ENCODE data around the gene TENM4. TPM values are rescaled to one million over a fixed set of nuclear protein-coding genes. Genes with fewer than 3 reads are reported as not detected.

Gene TENM4
- total and polyA plus RNA-seq, 4 donors, result 0.02 to 0.33 (median 0.14) TPM

DNA sequence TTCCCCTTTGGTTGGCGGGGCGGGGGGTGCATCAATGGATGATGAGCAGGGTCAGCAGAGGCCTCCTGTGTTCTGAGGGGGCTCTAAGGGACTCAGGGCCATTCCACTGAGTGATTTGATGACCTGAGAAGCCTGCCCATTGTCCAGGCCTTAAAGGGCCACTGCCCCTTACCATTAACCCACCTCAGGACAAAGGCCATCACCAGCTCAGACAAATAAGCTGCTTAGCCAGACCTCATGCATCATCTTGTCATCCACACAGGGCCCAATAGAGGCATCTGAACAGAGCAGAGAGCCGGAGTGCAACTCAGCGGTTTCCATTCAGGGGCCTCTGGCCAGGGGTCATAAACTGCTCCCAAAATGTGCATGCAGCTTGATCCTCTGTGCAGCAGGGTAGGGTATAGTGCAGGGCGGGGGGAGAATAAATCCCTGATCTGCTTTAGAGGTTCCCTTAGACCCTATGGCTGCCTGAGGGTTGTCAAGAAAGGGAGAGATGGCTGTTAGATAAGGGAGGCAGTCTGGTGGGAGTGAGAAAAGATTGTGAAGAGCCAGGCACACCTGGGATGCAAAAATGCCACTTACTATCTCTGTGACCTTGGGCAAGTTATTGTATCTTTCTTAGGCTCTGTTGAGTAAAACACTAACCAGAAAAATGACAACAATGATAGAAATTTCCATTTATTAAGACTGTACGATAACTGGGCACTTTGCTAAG, 490.7 kb downstream of the TENM4 start:
- TF ChIP-seq, protein P1, sequence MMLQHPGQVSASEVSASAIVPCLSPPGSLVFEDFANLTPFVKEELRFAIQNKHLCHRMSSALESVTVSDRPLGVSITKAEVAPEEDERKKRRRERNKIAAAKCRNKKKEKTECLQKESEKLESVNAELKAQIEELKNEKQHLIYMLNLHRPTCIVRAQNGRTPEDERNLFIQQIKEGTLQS (IDR thresholded peaks at IDR 0.05), result no peak
- no peak for TF ChIP-seq GABPA (IDR thresholded peaks at IDR 0.05 in 1 of 2, conservative IDR thresholded peaks at IDR 0.05 in 1 of 2)
- TF ChIP-seq TAF1 (conservative IDR thresholded peaks at IDR 0.05), result no peak
- TF ChIP-seq, protein P2, sequence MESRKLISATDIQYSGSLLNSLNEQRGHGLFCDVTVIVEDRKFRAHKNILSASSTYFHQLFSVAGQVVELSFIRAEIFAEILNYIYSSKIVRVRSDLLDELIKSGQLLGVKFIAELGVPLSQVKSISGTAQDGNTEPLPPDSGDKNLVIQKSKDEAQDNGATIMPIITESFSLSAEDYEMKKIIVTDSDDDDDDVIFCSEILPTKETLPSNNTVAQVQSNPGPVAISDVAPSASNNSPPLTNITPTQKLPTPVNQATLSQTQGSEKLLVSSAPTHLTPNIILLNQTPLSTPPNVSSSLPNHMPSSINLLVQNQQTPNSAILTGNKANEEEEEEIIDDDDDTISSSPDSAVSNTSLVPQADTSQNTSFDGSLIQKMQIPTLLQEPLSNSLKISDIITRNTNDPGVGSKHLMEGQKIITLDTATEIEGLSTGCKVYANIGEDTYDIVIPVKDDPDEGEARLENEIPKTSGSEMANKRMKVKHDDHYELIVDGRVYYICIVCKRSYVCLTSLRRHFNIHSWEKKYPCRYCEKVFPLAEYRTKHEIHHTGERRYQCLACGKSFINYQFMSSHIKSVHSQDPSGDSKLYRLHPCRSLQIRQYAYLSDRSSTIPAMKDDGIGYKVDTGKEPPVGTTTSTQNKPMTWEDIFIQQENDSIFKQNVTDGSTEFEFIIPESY (IDR thresholded peaks at IDR 0.05), result no peak
- no peak for TF ChIP-seq JUND (IDR thresholded peaks at IDR 0.05)
- TF ChIP-seq HNF4G (IDR thresholded peaks at IDR 0.05), result no peak
- TF ChIP-seq YY1 (IDR thresholded peaks at IDR 0.05), result no peak
- TF ChIP-seq HNF4A (conservative IDR thresholded peaks at IDR 0.05), result no peak
- H3K36me3 ChIP-seq (ENCODE audit: control insufficient read depth in 4 of 4, insufficient read depth in 3 of 4, low read depth in 1 of 4, low read length in 3 of 4), result no peaks in the 10 kb centered on the region
- H3K4me3 ChIP-seq (ENCODE audit: low read depth in 1 of 3, low read length in 3 of 3), result no peak overlapping the region
- no peak overlapping the region for H3K27ac ChIP-seq (ENCODE audit: low read depth in 1 of 2, low read length in 2 of 2)
- WGBS, result 81% methylated on average over 6 of the region's 6 CpGs
- H3K9ac ChIP-seq (ENCODE audit: low read depth in 1 of 2, low read length in 2 of 2), result no peak overlapping the region
- no peak for DNase-seq (ENCODE audit: low spot score)
- H3K9me3 ChIP-seq (ENCODE audit: control insufficient read depth in 4 of 4, low read length in 3 of 4), result no peaks in the 10 kb centered on the region
- H3K27me3 ChIP-seq (ENCODE audit: control insufficient read depth in 4 of 4, insufficient read depth in 4 of 4, low read length in 3 of 4), result no peaks in the 10 kb centered on the region
- H3K4me1 ChIP-seq (ENCODE audit: control insufficient read depth in 4 of 4, insufficient read depth in 4 of 4, low read length in 3 of 4), result no peaks in the 10 kb centered on the region

DNA sequence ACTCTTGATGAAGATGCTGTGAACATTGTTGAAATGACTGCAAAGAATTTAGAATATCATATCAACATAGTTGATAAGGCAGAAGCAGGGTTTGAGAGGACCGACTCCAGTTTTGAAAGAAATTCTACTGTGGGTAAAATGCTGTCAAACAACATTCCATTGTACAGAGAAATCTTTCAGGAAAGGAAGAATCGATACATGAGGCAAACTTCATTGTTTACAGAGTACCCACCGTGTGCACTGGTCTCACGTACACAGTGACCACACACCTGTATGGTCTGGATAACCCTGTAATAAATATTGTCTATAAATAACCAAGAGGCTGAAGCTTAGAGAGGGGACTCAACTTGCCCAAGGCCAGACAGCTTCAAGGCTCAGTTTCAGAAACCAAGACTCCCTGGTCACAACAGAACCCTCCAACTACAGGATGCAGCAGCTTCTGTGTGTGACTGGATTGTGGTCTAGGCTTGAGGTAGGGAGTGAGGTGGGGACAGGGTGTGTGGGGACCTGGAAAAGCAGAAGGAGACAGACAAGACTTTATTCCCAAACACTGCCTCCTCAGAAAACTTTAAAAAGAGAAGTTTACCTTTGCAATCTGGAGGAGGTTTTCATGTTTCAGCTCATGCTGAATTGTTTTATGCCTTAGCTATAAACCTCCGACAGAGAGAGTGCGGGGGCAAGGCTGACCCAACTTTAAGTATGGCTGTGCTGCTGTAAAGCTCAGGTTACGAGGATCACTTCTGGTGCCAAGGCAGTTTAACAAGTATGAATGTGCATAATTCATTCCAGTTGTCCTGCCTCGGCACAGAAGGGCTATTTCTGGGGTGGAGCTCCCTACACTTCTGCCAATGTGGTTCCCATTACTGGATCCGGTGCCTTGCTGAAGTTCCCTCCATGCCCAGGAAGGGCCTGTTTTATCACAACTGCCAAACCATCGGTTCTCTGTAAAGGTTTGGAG, 493.6 kb downstream of the TENM4 start:
- H3K4me3 ChIP-seq (ENCODE audit: low read depth in 1 of 3, low read length in 3 of 3), result no peak overlapping the region
- H3K9me3 ChIP-seq (ENCODE audit: control insufficient read depth in 4 of 4, low read length in 3 of 4), result no peaks in the 10 kb centered on the region
- no peak overlapping the region for H3K27ac ChIP-seq (ENCODE audit: low read depth in 1 of 2, low read length in 2 of 2)
- TF ChIP-seq HNF4A (conservative IDR thresholded peaks at IDR 0.05) (no peak), TAF1 (conservative IDR thresholded peaks at IDR 0.05) (no peak), NR2F2 (IDR thresholded peaks at IDR 0.05) (no peak), SP1 (IDR thresholded peaks at IDR 0.05) (no peak), JUND (IDR thresholded peaks at IDR 0.05) (no peak), EGR1 (IDR thresholded peaks at IDR 0.05; ENCODE audit: low read depth in 2 of 2) (no peak), GABPA (IDR thresholded peaks at IDR 0.05 in 1 of 2, conservative IDR thresholded peaks at IDR 0.05 in 1 of 2) (no peak)
- TF ChIP-seq, protein P3, sequence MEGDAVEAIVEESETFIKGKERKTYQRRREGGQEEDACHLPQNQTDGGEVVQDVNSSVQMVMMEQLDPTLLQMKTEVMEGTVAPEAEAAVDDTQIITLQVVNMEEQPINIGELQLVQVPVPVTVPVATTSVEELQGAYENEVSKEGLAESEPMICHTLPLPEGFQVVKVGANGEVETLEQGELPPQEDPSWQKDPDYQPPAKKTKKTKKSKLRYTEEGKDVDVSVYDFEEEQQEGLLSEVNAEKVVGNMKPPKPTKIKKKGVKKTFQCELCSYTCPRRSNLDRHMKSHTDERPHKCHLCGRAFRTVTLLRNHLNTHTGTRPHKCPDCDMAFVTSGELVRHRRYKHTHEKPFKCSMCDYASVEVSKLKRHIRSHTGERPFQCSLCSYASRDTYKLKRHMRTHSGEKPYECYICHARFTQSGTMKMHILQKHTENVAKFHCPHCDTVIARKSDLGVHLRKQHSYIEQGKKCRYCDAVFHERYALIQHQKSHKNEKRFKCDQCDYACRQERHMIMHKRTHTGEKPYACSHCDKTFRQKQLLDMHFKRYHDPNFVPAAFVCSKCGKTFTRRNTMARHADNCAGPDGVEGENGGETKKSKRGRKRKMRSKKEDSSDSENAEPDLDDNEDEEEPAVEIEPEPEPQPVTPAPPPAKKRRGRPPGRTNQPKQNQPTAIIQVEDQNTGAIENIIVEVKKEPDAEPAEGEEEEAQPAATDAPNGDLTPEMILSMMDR (IDR thresholded peaks at IDR 0.05; ENCODE audit: low read depth, low read length, missing input control), result no peak
- TF ChIP-seq, protein P1 (IDR thresholded peaks at IDR 0.05), result no peak
- TF ChIP-seq, protein P4, sequence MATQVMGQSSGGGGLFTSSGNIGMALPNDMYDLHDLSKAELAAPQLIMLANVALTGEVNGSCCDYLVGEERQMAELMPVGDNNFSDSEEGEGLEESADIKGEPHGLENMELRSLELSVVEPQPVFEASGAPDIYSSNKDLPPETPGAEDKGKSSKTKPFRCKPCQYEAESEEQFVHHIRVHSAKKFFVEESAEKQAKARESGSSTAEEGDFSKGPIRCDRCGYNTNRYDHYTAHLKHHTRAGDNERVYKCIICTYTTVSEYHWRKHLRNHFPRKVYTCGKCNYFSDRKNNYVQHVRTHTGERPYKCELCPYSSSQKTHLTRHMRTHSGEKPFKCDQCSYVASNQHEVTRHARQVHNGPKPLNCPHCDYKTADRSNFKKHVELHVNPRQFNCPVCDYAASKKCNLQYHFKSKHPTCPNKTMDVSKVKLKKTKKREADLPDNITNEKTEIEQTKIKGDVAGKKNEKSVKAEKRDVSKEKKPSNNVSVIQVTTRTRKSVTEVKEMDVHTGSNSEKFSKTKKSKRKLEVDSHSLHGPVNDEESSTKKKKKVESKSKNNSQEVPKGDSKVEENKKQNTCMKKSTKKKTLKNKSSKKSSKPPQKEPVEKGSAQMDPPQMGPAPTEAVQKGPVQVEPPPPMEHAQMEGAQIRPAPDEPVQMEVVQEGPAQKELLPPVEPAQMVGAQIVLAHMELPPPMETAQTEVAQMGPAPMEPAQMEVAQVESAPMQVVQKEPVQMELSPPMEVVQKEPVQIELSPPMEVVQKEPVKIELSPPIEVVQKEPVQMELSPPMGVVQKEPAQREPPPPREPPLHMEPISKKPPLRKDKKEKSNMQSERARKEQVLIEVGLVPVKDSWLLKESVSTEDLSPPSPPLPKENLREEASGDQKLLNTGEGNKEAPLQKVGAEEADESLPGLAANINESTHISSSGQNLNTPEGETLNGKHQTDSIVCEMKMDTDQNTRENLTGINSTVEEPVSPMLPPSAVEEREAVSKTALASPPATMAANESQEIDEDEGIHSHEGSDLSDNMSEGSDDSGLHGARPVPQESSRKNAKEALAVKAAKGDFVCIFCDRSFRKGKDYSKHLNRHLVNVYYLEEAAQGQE (IDR thresholded peaks at IDR 0.05), result no peak
- WGBS, result 71% methylated on average over 10 of the region's 10 CpGs
- DNase-seq (ENCODE audit: low spot score), result no peak
- no peaks in the 10 kb centered on the region for H3K4me1 ChIP-seq (ENCODE audit: control insufficient read depth in 4 of 4, insufficient read depth in 4 of 4, low read length in 3 of 4)
- H3K36me3 ChIP-seq (ENCODE audit: control insufficient read depth in 4 of 4, insufficient read depth in 3 of 4, low read depth in 1 of 4, low read length in 3 of 4), result no peaks in the 10 kb centered on the region
- H3K27me3 ChIP-seq (ENCODE audit: control insufficient read depth in 4 of 4, insufficient read depth in 4 of 4, low read length in 3 of 4), result no peaks in the 10 kb centered on the region
- H3K9ac ChIP-seq (ENCODE audit: low read depth in 1 of 2, low read length in 2 of 2), result no peak overlapping the region
